Liver (tissue), 3 donors: Measurements from ENCODE around the gene STXBP1.

Source experiments
- EGR1 ChIP-seq, 2 donors: IDR thresholded peaks; 2 replicates each; pipeline ENCODE4 v1.6.1; 2016 to 2018; ENCODE audit warnings: antibody characterized with exemption in 2 of 2, low read depth in 2 of 2
- YY1 ChIP-seq: IDR thresholded peaks from 2 replicates; pipeline ENCODE4 v1.6.1; 2016; ENCODE audit warnings: antibody characterized with exemption, mild to moderate bottlenecking
- TF ChIP-seq, protein P1 (sequence below): fragments of 150-350 bp; IDR thresholded peaks from 2 replicates; pipeline ENCODE4 v1.5.1; 2017; ENCODE audit warnings: improper control_type of control experiment, low read depth, low read length; ENCODE audit not compliant: missing input control
- donor health status: healthy.
- donor health status: healthy.

DNA sequence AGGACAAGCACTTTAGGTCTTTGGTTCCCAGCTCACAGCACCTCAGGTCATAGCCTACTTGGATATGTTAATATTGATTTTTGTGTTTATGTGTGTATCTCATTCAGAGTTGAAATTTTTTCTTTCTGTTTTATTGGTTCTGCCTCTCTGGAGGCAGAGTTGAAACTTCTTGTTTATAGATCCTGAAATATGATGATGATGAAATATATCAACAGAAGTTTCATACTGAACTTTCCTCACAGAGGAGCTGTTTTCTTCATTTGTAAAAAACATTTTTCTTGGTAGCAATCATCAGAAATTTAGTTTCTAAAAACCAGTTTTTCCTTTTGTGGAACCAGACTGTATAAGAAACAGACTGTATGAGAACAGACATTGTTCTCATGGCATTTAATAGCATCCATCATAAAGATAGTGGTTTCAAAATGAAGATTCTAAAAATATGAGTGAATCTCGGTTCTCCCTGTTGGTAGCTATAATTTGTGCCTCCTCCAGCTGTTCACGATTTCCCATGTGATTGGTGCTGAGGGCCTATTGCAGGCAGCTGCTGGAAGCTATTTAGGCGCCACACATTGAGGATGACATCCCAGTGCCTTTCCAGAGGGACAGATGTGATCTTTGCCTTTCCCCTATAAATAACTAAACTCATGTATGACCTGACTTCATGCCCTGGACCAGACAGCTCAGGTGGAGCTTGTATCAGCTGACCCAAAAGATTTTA, 55.2 kb downstream of the STXBP1 start:
- TF ChIP-seq, protein P1, sequence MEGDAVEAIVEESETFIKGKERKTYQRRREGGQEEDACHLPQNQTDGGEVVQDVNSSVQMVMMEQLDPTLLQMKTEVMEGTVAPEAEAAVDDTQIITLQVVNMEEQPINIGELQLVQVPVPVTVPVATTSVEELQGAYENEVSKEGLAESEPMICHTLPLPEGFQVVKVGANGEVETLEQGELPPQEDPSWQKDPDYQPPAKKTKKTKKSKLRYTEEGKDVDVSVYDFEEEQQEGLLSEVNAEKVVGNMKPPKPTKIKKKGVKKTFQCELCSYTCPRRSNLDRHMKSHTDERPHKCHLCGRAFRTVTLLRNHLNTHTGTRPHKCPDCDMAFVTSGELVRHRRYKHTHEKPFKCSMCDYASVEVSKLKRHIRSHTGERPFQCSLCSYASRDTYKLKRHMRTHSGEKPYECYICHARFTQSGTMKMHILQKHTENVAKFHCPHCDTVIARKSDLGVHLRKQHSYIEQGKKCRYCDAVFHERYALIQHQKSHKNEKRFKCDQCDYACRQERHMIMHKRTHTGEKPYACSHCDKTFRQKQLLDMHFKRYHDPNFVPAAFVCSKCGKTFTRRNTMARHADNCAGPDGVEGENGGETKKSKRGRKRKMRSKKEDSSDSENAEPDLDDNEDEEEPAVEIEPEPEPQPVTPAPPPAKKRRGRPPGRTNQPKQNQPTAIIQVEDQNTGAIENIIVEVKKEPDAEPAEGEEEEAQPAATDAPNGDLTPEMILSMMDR = no peak
- no peak for TF ChIP-seq YY1
- TF ChIP-seq EGR1 (IDR thresholded peaks at IDR 0.05; ENCODE audit: low read depth in 2 of 2) = no peak
